Kidney (tissue), 14 donors: Measurements from ENCODE around the gene ANAPC4. TPM values are rescaled to one million over a fixed set of nuclear protein-coding genes. Genes with fewer than 3 reads are reported as not detected.

Experiments used
- DNase-seq, 5 donors: peaks; one replicate each; pipeline ENCODE4 v3.0.0-alpha.2; 2013 to 2020
- FAIRE-seq: peaks from 2 replicates; lab custom pipeline; 2012; peaks lifted over from hg19 to GRCh38; lab: Jason Lieb, UNC
- H3K27ac ChIP-seq, 2 donors: one replicate each; pipeline ENCODE4 v1.7.0; 2013; ENCODE audit warnings: low read depth in 2 of 2, low read length in 2 of 2, inconsistent platforms in 1 of 2
- H3K27me3 ChIP-seq: one replicate; pipeline ENCODE4 v1.7.1; 2013; ENCODE audit warnings: low read length, inconsistent platforms; ENCODE audit not compliant: control insufficient read depth, insufficient read depth
- H3K36me3 ChIP-seq, 3 donors: one replicate each; pipeline versions ENCODE4 v1.7.0 to v1.7.1; 2013; ENCODE audit warnings: low read length in 3 of 3, control low read depth in 1 of 3, inconsistent platforms in 1 of 3; ENCODE audit not compliant: insufficient read depth in 3 of 3, control insufficient read depth in 2 of 3
- H3K4me1 ChIP-seq, 3 donors: one replicate each; pipeline versions ENCODE4 v1.7.0 to v1.7.1; 2013; ENCODE audit warnings: low read length in 3 of 3, inconsistent platforms in 1 of 3, low read depth in 1 of 3; ENCODE audit not compliant: control insufficient read depth in 2 of 3, insufficient read depth in 2 of 3
- H3K4me3 ChIP-seq, 3 donors: one replicate each; pipeline versions ENCODE4 v1.7.0 to v1.8.1; 2013; ENCODE audit warnings: low read length in 3 of 3, control low read depth in 1 of 3, inconsistent platforms in 1 of 3
- H3K9ac ChIP-seq, 3 donors: one replicate each; pipeline versions ENCODE4 v1.7.0 to v1.7.1; 2013; ENCODE audit warnings: low read length in 3 of 3, control low read depth in 1 of 3, inconsistent platforms in 1 of 3
- H3K9me3 ChIP-seq, 3 donors: one replicate each; pipeline versions ENCODE4 v1.7.0 to v1.7.1; 2013; ENCODE audit warnings: low read length in 3 of 3, control low read depth in 1 of 3, inconsistent platforms in 1 of 3; ENCODE audit not compliant: control insufficient read depth in 2 of 3, insufficient read depth in 1 of 3
- intact Hi-C: fragments of 100-400 bp; cut with DNase I; formaldehyde crosslinking; loops from one replicate; pipeline ENCODE4 v1.11.1; 2022
- polyA plus RNA-seq: library from polyadenylated mRNA; stranded (reverse); fragments of 350-450 nt; fragmentation: Illumina TruSeq; extraction: RNeasy Lipid Tissue Mini Kit (QIAGEN cat#74804); gene quantifications from one replicate; pipeline ENCODE4 v1.2.3, GENCODE V29; 2014; ENCODE audit warnings: low read depth, low replicate concordance; ENCODE audit not compliant: insufficient read depth
- total RNA-seq: library from RNA; stranded (reverse); fragmentation: NEBNext Ultra II Directional; extraction: Animal tissue kit (Norgen Biotek cat#: 25700); gene quantifications from one replicate; pipeline ENCODE4 v1.2.1, GENCODE V29; 2021
- TF ChIP-seq, protein P1 (sequence below): IDR thresholded peaks from 3 replicates; pipeline ENCODE4 v1.5.1; 2012; ENCODE audit warnings: mild to moderate bottlenecking, moderate library complexity, borderline replicate concordance; ENCODE audit not compliant: insufficient read depth; ENCODE audit errors: extremely low read depth
- donor health status: control.
- donor health status: control.
- donor health status: control.
- donor health status: control.
- donor health status: control.
- donor health status: DM: yes; HTN: yes; CAD: no.
- donor health status: Normal renal cell carcinoma (clear cell type).

The ANAPC4 gene
- total and polyA plus RNA-seq, 2 donors from 2014 or later: 16.6 to 28.4 TPM

DNA sequence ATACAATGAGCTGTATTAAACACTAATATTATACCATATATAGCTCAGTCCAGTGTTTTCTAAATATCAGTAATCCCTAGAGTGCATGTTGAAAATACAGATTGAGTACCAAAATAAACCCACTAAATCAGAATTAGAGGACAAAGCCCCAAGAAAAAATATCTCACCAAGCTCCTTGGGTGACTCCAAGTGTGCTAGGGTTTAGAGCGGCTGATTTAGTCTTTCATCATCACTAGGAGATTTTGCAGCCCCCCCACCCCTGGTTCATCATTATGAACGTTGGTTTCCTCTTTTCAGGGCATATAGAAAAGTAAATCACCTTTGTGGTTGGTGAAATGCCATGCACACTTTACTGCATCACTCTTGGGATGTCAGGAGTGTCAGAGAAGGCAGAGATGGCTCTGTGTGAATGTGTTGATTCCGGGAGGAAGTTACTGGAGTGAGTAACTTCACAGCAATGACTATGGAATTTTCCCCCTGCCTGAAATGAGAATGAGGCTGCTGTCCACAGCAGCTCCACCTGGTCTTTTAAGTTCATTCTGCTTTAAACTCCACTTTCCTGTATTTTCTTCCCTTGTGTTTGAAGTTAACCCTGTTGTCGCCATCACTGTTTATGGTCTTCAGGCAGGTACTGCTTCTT is 25.2 kb upstream of the ANAPC4 start:
- H3K4me1 ChIP-seq: no peaks in the 10 kb centered on the region
- no peak for FAIRE-seq
- H3K27me3 ChIP-seq: no peaks in the 10 kb centered on the region

DNA sequence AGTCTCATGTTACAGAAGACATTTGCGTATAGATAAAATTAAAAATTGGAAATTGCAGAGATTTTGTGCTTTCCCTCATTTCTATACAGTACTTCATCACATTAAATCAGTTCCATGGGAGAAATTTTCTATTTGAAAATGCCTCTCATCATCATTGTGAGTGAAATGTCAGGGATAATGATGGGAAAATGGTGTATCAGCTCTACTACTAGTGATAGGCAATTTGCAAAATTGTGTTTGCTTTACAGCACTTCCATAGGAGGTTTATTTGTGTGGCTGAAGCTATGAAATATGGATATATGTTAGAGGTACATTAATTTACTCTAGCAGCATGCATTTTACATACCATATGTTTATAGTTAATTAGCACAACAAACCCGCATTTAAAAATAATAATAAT is 21.0 kb upstream of the ANAPC4 start:
- no peaks in the 10 kb centered on the region for H3K4me1 ChIP-seq
- no peaks in the 10 kb centered on the region for H3K27me3 ChIP-seq
- TF ChIP-seq, protein P1, sequence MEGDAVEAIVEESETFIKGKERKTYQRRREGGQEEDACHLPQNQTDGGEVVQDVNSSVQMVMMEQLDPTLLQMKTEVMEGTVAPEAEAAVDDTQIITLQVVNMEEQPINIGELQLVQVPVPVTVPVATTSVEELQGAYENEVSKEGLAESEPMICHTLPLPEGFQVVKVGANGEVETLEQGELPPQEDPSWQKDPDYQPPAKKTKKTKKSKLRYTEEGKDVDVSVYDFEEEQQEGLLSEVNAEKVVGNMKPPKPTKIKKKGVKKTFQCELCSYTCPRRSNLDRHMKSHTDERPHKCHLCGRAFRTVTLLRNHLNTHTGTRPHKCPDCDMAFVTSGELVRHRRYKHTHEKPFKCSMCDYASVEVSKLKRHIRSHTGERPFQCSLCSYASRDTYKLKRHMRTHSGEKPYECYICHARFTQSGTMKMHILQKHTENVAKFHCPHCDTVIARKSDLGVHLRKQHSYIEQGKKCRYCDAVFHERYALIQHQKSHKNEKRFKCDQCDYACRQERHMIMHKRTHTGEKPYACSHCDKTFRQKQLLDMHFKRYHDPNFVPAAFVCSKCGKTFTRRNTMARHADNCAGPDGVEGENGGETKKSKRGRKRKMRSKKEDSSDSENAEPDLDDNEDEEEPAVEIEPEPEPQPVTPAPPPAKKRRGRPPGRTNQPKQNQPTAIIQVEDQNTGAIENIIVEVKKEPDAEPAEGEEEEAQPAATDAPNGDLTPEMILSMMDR: no peak
- H3K9me3 ChIP-seq: no peaks in the 10 kb centered on the region
- peaks cover 0 to 2% (median 0%) of the 10 kb centered on the region in 3 donors for H3K36me3 ChIP-seq
- H3K9ac ChIP-seq: no peak overlapping the region
- H3K27ac ChIP-seq: no peak overlapping the region
- no peak for DNase-seq
- no peak for FAIRE-seq
- intact Hi-C loops: no loop called here
- H3K4me3 ChIP-seq: no peak overlapping the region

More for the DNA sequence above, 25.2 kb upstream of the ANAPC4 start:
- Histone ChIP-seq H3K9ac (no peak overlapping the region), H3K4me3 (no peak overlapping the region), H3K36me3 (peaks cover 0 to 2% (median 0%) of the 10 kb centered on the region in 3 donors), H3K27ac (no peak overlapping the region), H3K9me3 (no peaks in the 10 kb centered on the region)
- intact Hi-C loops: no loop called here
- TF ChIP-seq, protein P1: no peak
- no peak for DNase-seq

DNA sequence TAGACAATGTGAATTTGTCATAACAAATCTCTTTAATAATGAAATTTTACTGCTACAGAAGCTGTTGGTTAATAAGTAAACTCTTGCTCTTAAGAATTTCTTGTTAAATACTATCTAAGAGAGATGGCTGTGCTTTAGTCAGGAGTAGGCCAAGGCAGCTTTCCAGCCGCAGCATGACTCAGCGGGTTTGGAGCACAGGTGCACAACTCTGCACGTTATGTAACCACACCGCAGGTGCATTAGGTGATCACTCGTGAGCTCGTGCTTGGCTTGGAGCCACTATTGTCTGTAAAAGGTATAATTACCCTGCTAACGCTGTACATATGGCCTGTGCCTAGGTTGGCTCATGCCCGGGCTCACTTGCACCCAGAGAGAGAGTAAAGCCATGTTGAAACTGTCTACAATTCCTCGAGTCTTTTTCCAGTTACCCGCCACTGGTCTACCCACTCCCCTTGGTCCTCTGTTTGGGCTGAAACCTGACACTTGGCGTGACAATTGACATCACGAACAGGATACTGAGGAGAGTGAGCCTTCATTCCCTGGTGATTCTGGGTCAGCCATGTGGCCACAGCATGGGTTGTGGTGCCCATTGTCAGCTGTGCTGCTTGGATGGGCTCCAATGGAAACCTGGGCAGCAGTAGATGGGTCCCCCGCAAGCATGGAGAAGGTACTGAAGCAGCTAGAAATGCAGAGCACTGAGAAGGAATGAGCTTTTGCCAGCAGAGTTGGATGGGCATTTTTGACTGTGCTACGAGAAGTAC is 18.4 kb upstream of the ANAPC4 start:
- TF ChIP-seq, protein P1: no peak
- intact Hi-C loops: no loop called here
- Histone ChIP-seq H3K9me3 (no peaks in the 10 kb centered on the region), H3K9ac (no peak overlapping the region), H3K36me3 (peaks cover 0 to 3% (median 0%) of the 10 kb centered on the region in 3 donors), H3K4me3 (no peak overlapping the region), H3K4me1 (no peaks in the 10 kb centered on the region), H3K27me3 (no peaks in the 10 kb centered on the region), H3K27ac (peak overlapping the region in 1 of 2 donors; percentile 43)
- FAIRE-seq: peak; percentile 62
- peak in 1 of 5 donors; percentile 76 for DNase-seq
